H9 (cell line): ENCODE data around the gene TTLL4. TPM values are rescaled to one million over a fixed set of nuclear protein-coding genes. Genes with fewer than 3 reads are reported as not detected.

Source experiments
- DNase-seq: peaks from one replicate; pipeline ENCODE4 v3.0.0-alpha.2; 2017
- H2AFZ ChIP-seq: one replicate; pipeline ENCODE4 v1.6.1; 2013; ENCODE audit warnings: mild to moderate bottlenecking, low read length, control low read depth, moderate library complexity
- H2AK5ac ChIP-seq: 2 replicates; pipeline ENCODE4 v1.6.1; 2013; ENCODE audit warnings: low read length, control low read depth, mixed read lengths; ENCODE audit not compliant: insufficient read length
- H2BK120ac ChIP-seq: one replicate; pipeline ENCODE4 v1.6.1; 2013; ENCODE audit warnings: low read depth, mild to moderate bottlenecking, low read length, control low read depth, inconsistent platforms; ENCODE audit not compliant: poor library complexity, severe bottlenecking
- H2BK12ac ChIP-seq: 2 replicates; pipeline ENCODE4 v1.6.1; 2013; ENCODE audit warnings: low read length, control low read depth, mixed read lengths, low read depth; ENCODE audit not compliant: insufficient read length
- H2BK15ac ChIP-seq: 2 replicates; pipeline ENCODE4 v1.6.1; 2013; ENCODE audit warnings: low read depth, low read length, control low read depth
- H2BK20ac ChIP-seq: one replicate; pipeline ENCODE4 v1.6.1; 2013; ENCODE audit warnings: low read depth, mild to moderate bottlenecking, low read length, control low read depth, inconsistent platforms; ENCODE audit not compliant: poor library complexity, severe bottlenecking
- H2BK5ac ChIP-seq: 2 replicates; pipeline ENCODE4 v1.6.1; 2013; ENCODE audit warnings: low read length, control low read depth, mixed read lengths; ENCODE audit not compliant: insufficient read length
- H3K14ac ChIP-seq: 2 replicates; pipeline ENCODE4 v1.6.1; 2013; ENCODE audit warnings: low read length, control low read depth; ENCODE audit not compliant: insufficient read depth
- H3K18ac ChIP-seq: 2 replicates; pipeline ENCODE4 v1.6.1; 2013; ENCODE audit warnings: low read depth, mild to moderate bottlenecking, mixed read lengths, low read length, control low read depth; ENCODE audit not compliant: insufficient read length
- H3K23ac ChIP-seq: 2 replicates; pipeline ENCODE4 v1.6.1; 2013; ENCODE audit warnings: low read length, control low read depth, mixed read lengths, low read depth; ENCODE audit not compliant: insufficient read length
- H3K23me2 ChIP-seq: 2 replicates; pipeline ENCODE4 v1.6.1; 2013; ENCODE audit warnings: low read depth, mild to moderate bottlenecking, mixed read lengths, low read length, control low read depth; ENCODE audit not compliant: insufficient read length, poor library complexity, severe bottlenecking
- H3K27ac ChIP-seq: 2 replicates; pipeline ENCODE4 v1.5.1; 2013; ENCODE audit warnings: low read length, control low read depth, mixed read lengths, low read depth; ENCODE audit not compliant: insufficient read length
- H3K27me3 ChIP-seq: 2 replicates; pipeline ENCODE4 v1.6.1; 2013; ENCODE audit warnings: low read length, control low read depth, inconsistent platforms; ENCODE audit not compliant: insufficient read depth
- H3K4ac ChIP-seq: 2 replicates; pipeline ENCODE4 v1.6.1; 2013; ENCODE audit warnings: low read depth, mild to moderate bottlenecking, control low read depth, inconsistent platforms, low read length, moderate library complexity
- H3K4me1 ChIP-seq: 2 replicates; pipeline ENCODE4 v1.6.1; 2013; ENCODE audit warnings: low read length, control low read depth, inconsistent platforms; ENCODE audit not compliant: insufficient read depth
- H3K4me2 ChIP-seq: 2 replicates; pipeline ENCODE4 v1.6.1; 2013; ENCODE audit warnings: low read length, control low read depth, mixed read lengths; ENCODE audit not compliant: insufficient read length, insufficient read depth
- H3K56ac ChIP-seq: 2 replicates; pipeline ENCODE4 v1.6.1; 2013; ENCODE audit warnings: low read depth, mild to moderate bottlenecking, mixed read lengths, low read length, control low read depth; ENCODE audit not compliant: insufficient read length
- H3K79me1 ChIP-seq: 2 replicates; pipeline ENCODE4 v1.6.1; 2013; ENCODE audit warnings: low read depth, mild to moderate bottlenecking, moderate library complexity, low read length, control low read depth, inconsistent platforms; ENCODE audit not compliant: insufficient read depth, poor library complexity, severe bottlenecking
- H3K79me2 ChIP-seq: 2 replicates; pipeline ENCODE4 v1.6.1; 2013; ENCODE audit warnings: low read length, control low read depth, inconsistent platforms; ENCODE audit not compliant: insufficient read depth
- H3K9ac ChIP-seq: 2 replicates; pipeline ENCODE4 v1.6.1; 2013; ENCODE audit warnings: low read length, control low read depth, mixed read lengths; ENCODE audit not compliant: insufficient read length; ENCODE audit errors: extremely low read depth
- H3K9me3 ChIP-seq: one replicate; pipeline ENCODE4 v1.6.1; 2013; ENCODE audit warnings: low read depth, low read length, inconsistent platforms; ENCODE audit not compliant: control insufficient read depth
- H3T11ph ChIP-seq: one replicate; pipeline ENCODE4 v1.6.1; 2013; ENCODE audit warnings: mild to moderate bottlenecking, low read length, control low read depth, inconsistent platforms
- H4K20me1 ChIP-seq: one replicate; pipeline ENCODE4 v1.6.1; 2013; ENCODE audit not compliant: control insufficient read depth, insufficient read length, insufficient read depth
- H4K5ac ChIP-seq: 2 replicates; pipeline ENCODE4 v1.6.1; 2013; ENCODE audit warnings: low read depth, mild to moderate bottlenecking, mixed read lengths, low read length, control low read depth; ENCODE audit not compliant: insufficient read length
- H4K8ac ChIP-seq: replicated peaks from 2 replicates; pipeline ENCODE4 v1.6.1; 2013; ENCODE audit warnings: low read length, control low read depth, mixed read lengths, low read depth; ENCODE audit not compliant: insufficient read length
- H4K91ac ChIP-seq: 2 replicates; pipeline ENCODE4 v1.6.1; 2013; ENCODE audit warnings: low read depth, mild to moderate bottlenecking, moderate library complexity, mixed read lengths, low read length, control low read depth; ENCODE audit not compliant: insufficient read length
- H3K27ac Mint-ChIP-seq, 3 experiments: 2 replicates in 2 of 3; 3 replicates in 1 of 3; pipeline ENCODE4 v1.8.0; 2020 to 2021; ENCODE audit warnings: mixed read lengths in 3 of 3, mild to moderate bottlenecking in 1 of 3, moderate library complexity in 1 of 3
- H3K27me3 Mint-ChIP-seq: 2 replicates; pipeline ENCODE4 v1.8.0; 2021; ENCODE audit warnings: low read depth, mild to moderate bottlenecking, moderate library complexity, mixed read lengths
- H3K36me3 Mint-ChIP-seq, 3 experiments: 2 replicates in 2 of 3; 3 replicates in 1 of 3; pipeline ENCODE4 v1.8.0; 2020 to 2021; ENCODE audit warnings: low read depth in 3 of 3, mixed read lengths in 3 of 3; ENCODE audit not compliant: insufficient read depth in 1 of 3
- H3K4me1 Mint-ChIP-seq, 2 experiments: 2 replicates each; pipeline ENCODE4 v1.8.0; 2020; ENCODE audit warnings: mixed read lengths in 2 of 2
- H3K4me3 Mint-ChIP-seq, 2 experiments: 2 replicates in 1 of 2; 3 replicates in 1 of 2; pipeline ENCODE4 v1.8.0; 2020 to 2021; ENCODE audit warnings: mild to moderate bottlenecking in 2 of 2, mixed read lengths in 2 of 2, moderate library complexity in 1 of 2
- H3K9me3 Mint-ChIP-seq, 2 experiments: 2 replicates in 1 of 2; 3 replicates in 1 of 2; pipeline ENCODE4 v1.8.0; 2020; ENCODE audit warnings: mild to moderate bottlenecking in 2 of 2, mixed read lengths in 2 of 2, moderate library complexity in 1 of 2
- WGBS: extraction: QIAGEN DNeasy Blood & Tissue Kit; methylation state at CpG from one replicate; pipeline ENCODE4 v1.1.7; 2013; ENCODE audit warnings: missing lambda C conversion rate, low lambda C conversion rate, mixed read lengths; ENCODE audit not compliant: insufficient read length; ENCODE audit errors: extremely low coverage; 5-methylcytosine and 5-hydroxymethylcytosine counted together
- total RNA-seq: library from RNA; stranded (reverse); gene quantifications from 2 replicates; pipeline ENCODE4 v1.2.1, GENCODE V29; 2021
- TF ChIP-seq, protein P1 (sequence below): fragments of 200-600 bp; sonication (generic); conservative IDR thresholded peaks from 3 replicates; pipeline ENCODE4 v1.8.0; 2021; ENCODE audit warnings: antibody characterized with exemption, mild to moderate bottlenecking

Gene TTLL4
- total RNA-seq, 1 experiment from 2014 or later, result 96.4 TPM

DNA sequence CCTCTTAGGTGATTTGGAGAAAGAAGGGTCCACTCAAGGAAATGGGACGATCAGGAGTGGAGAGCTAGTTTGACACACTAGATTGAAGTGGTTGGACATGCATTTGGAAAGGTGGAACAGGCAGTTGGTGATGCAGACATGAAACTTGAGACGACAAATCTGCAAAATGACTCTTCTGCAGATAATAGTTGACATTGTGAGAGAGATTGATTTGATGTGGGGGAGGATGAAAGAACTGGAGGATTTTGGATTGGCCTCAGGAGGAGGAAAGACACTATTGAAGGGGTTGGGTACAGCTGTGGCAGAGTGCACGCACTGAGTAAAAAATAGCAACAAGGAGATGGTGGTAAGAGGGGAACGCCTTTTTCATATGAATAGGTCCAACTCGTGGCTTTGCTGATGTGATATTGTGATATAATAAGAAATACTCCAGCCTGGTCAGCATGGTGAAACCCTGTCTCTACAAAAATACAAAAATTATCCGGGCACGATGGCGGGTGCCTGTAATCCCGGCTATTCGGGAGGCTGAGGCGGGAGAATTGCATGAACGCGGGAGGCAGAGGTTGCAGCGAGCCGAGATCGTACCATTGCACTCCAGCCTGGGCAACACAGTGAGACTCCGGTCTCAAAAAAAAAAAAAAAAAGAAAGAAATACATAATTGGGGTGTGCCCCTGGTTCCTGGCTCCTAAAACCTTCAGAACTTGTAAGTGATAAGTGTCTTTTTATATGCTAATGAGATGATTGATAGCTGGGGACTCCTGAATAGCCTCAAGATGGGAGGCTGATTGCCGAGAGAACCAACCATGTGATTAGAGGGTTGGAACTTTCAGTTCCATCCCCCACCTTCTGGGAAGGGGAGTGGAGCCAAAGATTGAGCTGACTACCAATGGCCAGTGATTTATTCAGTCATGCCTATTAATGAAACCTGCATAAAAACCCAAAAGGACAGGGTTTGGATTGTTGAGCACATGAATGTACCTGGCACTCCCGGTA, 9.7 kb downstream of the TTLL4 start:
- Histone ChIP-seq H4K91ac (no peak overlapping the region), H3K27ac (no peak overlapping the region), H3K23ac (no peak overlapping the region), H3K9ac (no peak overlapping the region), H2BK12ac (no peak overlapping the region), H2BK20ac (no peak overlapping the region), H3K4me2 (no peak overlapping the region), H3K14ac (no peak overlapping the region), H3K23me2 (no peaks in the 10 kb centered on the region), H2BK15ac (no peak overlapping the region), H3K4ac (no peak overlapping the region), H3K79me1 (peaks cover 6% of the 10 kb centered on the region), H3K9me3 (no peaks in the 10 kb centered on the region), H3K79me2 (peaks cover 15% of the 10 kb centered on the region; the same call in 1 of the 2 replicates), H4K8ac (no peak overlapping the region), H4K5ac (no peak overlapping the region), H3K27me3 (no peaks in the 10 kb centered on the region), H3K56ac (no peak overlapping the region), H2BK120ac (no peak overlapping the region), H2BK5ac (no peak overlapping the region), H3K18ac (no peak overlapping the region), H2AFZ (no peak overlapping the region), H4K20me1 (no peaks in the 10 kb centered on the region), H3T11ph (no peak overlapping the region), H2AK5ac (no peak overlapping the region), H3K4me1 (peaks cover 14% of the 10 kb centered on the region; the same call in 1 of the 2 replicates)
- peak; percentile 45 for DNase-seq
- no CpG with 5 or more reads among the region's 19 CpGs for WGBS
- Mint-ChIP-seq H3K27me3 (no peaks in the 10 kb centered on the region), H3K4me1 (peaks cover 31 to 34% of the 10 kb centered on the region in 2 experiments), H3K9me3 (peaks cover 3 to 4% of the 10 kb centered on the region in 2 experiments; a peak in 3 of 5 replicates), H3K27ac (peak overlapping the region in 1 of 3 experiments; percentile 9; a peak in 2 of 7 replicates), H3K4me3 (peak overlapping the region in 1 of 2 experiments; percentile 8; a peak in 2 of 5 replicates), H3K36me3 (peaks cover 11 to 28% (median 25%) of the 10 kb centered on the region in 3 experiments)
- TF ChIP-seq, protein P1, sequence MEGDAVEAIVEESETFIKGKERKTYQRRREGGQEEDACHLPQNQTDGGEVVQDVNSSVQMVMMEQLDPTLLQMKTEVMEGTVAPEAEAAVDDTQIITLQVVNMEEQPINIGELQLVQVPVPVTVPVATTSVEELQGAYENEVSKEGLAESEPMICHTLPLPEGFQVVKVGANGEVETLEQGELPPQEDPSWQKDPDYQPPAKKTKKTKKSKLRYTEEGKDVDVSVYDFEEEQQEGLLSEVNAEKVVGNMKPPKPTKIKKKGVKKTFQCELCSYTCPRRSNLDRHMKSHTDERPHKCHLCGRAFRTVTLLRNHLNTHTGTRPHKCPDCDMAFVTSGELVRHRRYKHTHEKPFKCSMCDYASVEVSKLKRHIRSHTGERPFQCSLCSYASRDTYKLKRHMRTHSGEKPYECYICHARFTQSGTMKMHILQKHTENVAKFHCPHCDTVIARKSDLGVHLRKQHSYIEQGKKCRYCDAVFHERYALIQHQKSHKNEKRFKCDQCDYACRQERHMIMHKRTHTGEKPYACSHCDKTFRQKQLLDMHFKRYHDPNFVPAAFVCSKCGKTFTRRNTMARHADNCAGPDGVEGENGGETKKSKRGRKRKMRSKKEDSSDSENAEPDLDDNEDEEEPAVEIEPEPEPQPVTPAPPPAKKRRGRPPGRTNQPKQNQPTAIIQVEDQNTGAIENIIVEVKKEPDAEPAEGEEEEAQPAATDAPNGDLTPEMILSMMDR, result no peak
